Ovary (tissue), 3 donors: ENCODE data around the gene PRR20G.

Source experiments
- CTCF ChIP-seq, 3 donors: fragments of 450-650 bp in 2 of 3; fragments of 200-600 bp in 1 of 3; IDR thresholded peaks; one replicate each; pipeline versions ENCODE4 v1.5.1 to v1.8.0; 2016 to 2022; ENCODE audit warnings: antibody characterized with exemption in 3 of 3, mild to moderate bottlenecking in 1 of 3
- EP300 ChIP-seq: sonication (generic); formaldehyde crosslinking; IDR thresholded peaks from one replicate; pipeline ENCODE4 v1.6.1; 2017; ENCODE audit warnings: antibody characterized with exemption
- POLR2A ChIP-seq: fragments of 450-650 bp; IDR thresholded peaks from one replicate; pipeline ENCODE4 v1.6.1; 2017; ENCODE audit warnings: antibody characterized with exemption, mild to moderate bottlenecking, moderate library complexity
- donor health status: DM: no; HTN: no; CAD: no.

- no peak for TF ChIP-seq CTCF (IDR thresholded peaks at IDR 0.05)
- no peak for TF ChIP-seq POLR2A
- no peak for TF ChIP-seq EP300
These were observed 1.2 kb downstream of the PRR20G start for GRCh38 chr3:127286571-127287140.
